HG03354 (cell line): ENCODE measurements around the gene FKBP11.
A peak's percentile ranks its signal among the peaks of the same experiment; 100 is the strongest.

Experiments
- ATAC-seq: cut with Tn5 transposase; IDR thresholded peaks from one replicate; pipeline ENCODE4 v1.9.1; 2021; ENCODE audit warnings: mild to moderate bottlenecking; ENCODE audit not compliant: unreplicated experiment, poor library complexity, severe bottlenecking

FKBP11 gene

GRCh38 chr12:48956279-48957140 lies 31.2 kb upstream of the FKBP11 start:
- ATAC-seq, result peak; percentile 38

- no peak for ATAC-seq
These were observed 29.7 kb upstream of the FKBP11 start for GRCh38 chr12:48954841-48955501.

GRCh38 chr12:48954061-48954460 lies 28.8 kb upstream of the FKBP11 start:
- ATAC-seq, result no peak

GRCh38 chr12:48952691-48953090 lies 27.4 kb upstream of the FKBP11 start:
- ATAC-seq, result no peak

GRCh38 chr12:48947727-48948126 lies 22.4 kb upstream of the FKBP11 start:
- ATAC-seq, result no peak

GRCh38 chr12:48946943-48947342 lies 21.7 kb upstream of the FKBP11 start:
- no peak for ATAC-seq

GRCh38 chr12:48946205-48946604 lies 20.9 kb upstream of the FKBP11 start:
- ATAC-seq, result no peak

GRCh38 chr12:48943221-48943620 lies 17.9 kb upstream of the FKBP11 start:
- no peak for ATAC-seq

GRCh38 chr12:48940181-48940580 lies 14.9 kb upstream of the FKBP11 start:
- ATAC-seq, result no peak

GRCh38 chr12:48938805-48939204 lies 13.5 kb upstream of the FKBP11 start:
- ATAC-seq, result no peak

- no peak for ATAC-seq
These were observed 11.9 kb upstream of the FKBP11 start for GRCh38 chr12:48937170-48937569.

- ATAC-seq, result peak; percentile 62
These were observed 11.2 kb upstream of the FKBP11 start for GRCh38 chr12:48936379-48936979.

- ATAC-seq, result no peak
These were observed 9.0 kb upstream of the FKBP11 start for GRCh38 chr12:48934312-48934706.

GRCh38 chr12:48933664-48934311 lies 8.5 kb upstream of the FKBP11 start:
- ATAC-seq, result no peak

GRCh38 chr12:48932878-48933277 lies 7.6 kb upstream of the FKBP11 start:
- no peak for ATAC-seq

GRCh38 chr12:48930475-48930874 lies 5.2 kb upstream of the FKBP11 start:
- ATAC-seq, result no peak

- ATAC-seq, result no peak
These were observed 4.3 kb upstream of the FKBP11 start for GRCh38 chr12:48929551-48929950.

- ATAC-seq, result no peak
These were observed 2.0 kb upstream of the FKBP11 start for GRCh38 chr12:48927261-48927660.

GRCh38 chr12:48924617-48925303 lies 532 bp downstream of the FKBP11 start:
- ATAC-seq, result peak; percentile 87

GRCh38 chr12:48923117-48923516 lies 2.2 kb downstream of the FKBP11 start:
- no peak for ATAC-seq
